ENCODE measurements around the gene NAGA. TPM values are rescaled to one million over a fixed set of nuclear protein-coding genes. Genes with fewer than 3 reads are reported as not detected.
"Not testable (repeated sequence)": the region's sequence is repeated elsewhere in the genome, so short reads cannot be mapped to it uniquely, and the experiment has no call there.

Gene NAGA
- polyA plus RNA-seq (2013): 13.4 and 13.8 TPM in 2 replicates

DNA sequence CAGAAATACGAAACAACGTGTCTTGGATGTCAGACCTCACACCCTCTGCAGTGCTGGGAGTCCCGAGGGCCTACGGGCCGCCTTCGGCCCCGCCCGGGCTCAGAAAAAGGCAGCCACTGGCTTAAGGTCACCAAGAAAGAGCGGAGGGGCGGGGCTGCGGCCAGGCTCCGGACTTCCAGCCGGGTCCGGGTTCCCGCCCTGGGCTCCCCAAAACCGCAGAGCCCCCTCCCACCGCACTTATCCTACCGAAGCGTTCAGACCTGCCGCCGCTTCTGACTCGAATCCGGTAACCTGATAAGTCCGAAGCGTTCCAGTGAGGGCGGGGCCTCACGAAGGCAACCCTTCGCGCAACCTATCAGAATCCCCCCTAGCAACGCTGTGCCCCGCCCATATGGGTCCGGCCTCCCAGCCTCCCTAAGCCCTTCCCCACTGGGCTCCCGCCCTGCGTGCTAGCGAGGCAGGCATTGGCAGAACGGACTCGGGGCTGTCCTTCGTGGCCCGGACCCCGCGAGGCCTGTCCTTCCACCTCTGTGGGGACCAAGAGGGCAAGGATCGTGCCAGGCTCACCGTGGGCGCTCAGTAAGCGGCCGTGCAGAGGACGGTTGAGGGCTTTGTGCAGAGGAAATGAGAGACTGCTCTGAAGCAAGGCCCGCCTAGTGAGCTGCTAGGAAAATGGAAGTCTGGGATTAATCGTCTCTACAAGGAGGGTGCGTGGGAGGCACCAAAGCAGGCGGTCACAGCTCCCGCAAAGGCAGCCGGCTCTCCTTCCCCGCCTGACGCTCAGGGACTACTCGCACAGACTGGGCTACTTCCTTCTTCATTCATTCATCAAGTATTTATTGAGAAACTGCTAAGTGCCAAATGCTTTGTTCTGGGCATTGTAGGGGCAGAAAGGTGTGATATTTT, at the start of gene NAGA:
NAGA (minus strand) TSS at position 296 of the 906 bp plus-strand sequence. CDS start 515 bp downstream, outside the sequence.
- Histone ChIP-seq H3K14ac (ENCODE audit: low read length) (peak within 1 kb of the TSS; percentile 82), H3K79me2 (ENCODE audit: control insufficient read depth, insufficient read depth, low read length, poor library complexity) (peaks cover 5% of the 10 kb centered on the region), H3K4me3 (ENCODE audit: low read depth, low read length) (peak within 1 kb of the TSS; percentile 66), H3K18ac (ENCODE audit: low read length) (peak within 1 kb of the TSS; percentile 87), H3K4me2 (ENCODE audit: low read length) (peak within 1 kb of the TSS; percentile 77), H3K23ac (ENCODE audit: low read length) (no peak within 1 kb of the TSS), H3K9ac (ENCODE audit: low read length) (peak within 1 kb of the TSS; percentile 18), H3K9me3 (ENCODE audit: insufficient read depth, low read depth, low read length) (peaks cover 1% of the 10 kb centered on the region), H4K91ac (ENCODE audit: low read depth, low read length) (peak within 1 kb of the TSS; percentile 70), H2AK5ac (ENCODE audit: low read length) (peak within 1 kb of the TSS; percentile 15), H3K4ac (ENCODE audit: low read depth, low read length) (peak within 1 kb of the TSS; percentile 19), H4K12ac (ENCODE audit: low read depth, low read length) (peak within 1 kb of the TSS; percentile 96), H3K27ac (ENCODE audit: low read depth, low read length) (peak within 1 kb of the TSS; percentile 2), H3K79me1 (ENCODE audit: low read length) (peaks cover 8% of the 10 kb centered on the region), H2AFZ (ENCODE audit: insufficient read depth, low read length, poor library complexity) (peak within 1 kb of the TSS; percentile 91), H3K27me3 (ENCODE audit: insufficient read depth, low read length) (no peaks in the 10 kb centered on the region), H3K4me1 (ENCODE audit: control insufficient read depth in 1 of 2, insufficient read depth in 2 of 2, low read length in 2 of 2) (peaks cover 6 to 14% of the 10 kb centered on the region in 2 experiments), H2BK120ac (ENCODE audit: insufficient read depth, low read length, poor library complexity) (peak within 1 kb of the TSS; percentile 77), H2BK12ac (ENCODE audit: low read length) (no peak within 1 kb of the TSS), H4K8ac (ENCODE audit: low read depth, low read length) (peak within 1 kb of the TSS; percentile 96), H2BK5ac (ENCODE audit: low read depth, low read length, poor library complexity) (peak within 1 kb of the TSS; percentile 76), H3K36me3 (ENCODE audit: control insufficient read depth in 1 of 2, insufficient read depth in 2 of 2, low read length in 2 of 2) (peaks cover 4 to 8% of the 10 kb centered on the region in 2 experiments)
- DNase-seq: peak; percentile 93 to 97
- WGBS (ENCODE audit: extremely low coverage, insufficient coverage, insufficient read length): no CpG with 5 or more reads among the region's 56 CpGs

DNA sequence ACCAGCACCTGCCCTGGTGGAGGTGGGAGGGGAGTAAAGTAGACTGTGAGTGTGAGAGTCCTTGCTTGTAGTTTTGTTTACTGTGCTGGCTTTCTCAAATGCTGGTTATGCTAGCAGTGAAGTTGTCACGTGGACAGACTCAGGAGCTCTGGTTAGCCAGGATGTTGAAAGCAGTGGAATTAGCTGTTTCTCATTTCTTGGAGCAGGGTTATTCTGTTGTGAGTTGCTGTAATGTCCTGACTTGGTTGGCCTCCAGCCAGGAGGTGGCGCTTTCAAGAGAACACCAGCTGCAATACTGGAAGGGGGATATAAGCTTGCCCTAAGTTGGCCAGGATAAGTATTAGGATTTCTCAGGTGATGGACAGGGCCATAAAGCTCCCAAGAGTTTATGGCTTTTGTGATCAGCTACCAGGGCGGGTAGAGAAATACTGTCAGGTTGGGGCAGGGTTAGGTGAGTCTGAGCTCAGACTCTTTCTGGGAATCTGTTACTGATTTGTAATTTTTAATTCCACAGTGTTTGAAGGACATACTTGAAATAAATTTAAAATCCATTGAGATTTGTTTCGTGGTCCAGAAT, 46.3 kb upstream of the NAGA start:
- Histone ChIP-seq H2AK5ac (ENCODE audit: low read length) (no peak overlapping the region), H3K18ac (ENCODE audit: low read length) (no peak overlapping the region), H3K4me2 (ENCODE audit: low read length) (no peak overlapping the region), H4K91ac (ENCODE audit: low read depth, low read length) (no peak overlapping the region), H2BK12ac (ENCODE audit: low read length) (no peak overlapping the region), H3K79me1 (ENCODE audit: low read length) (no peaks in the 10 kb centered on the region), H3K4ac (ENCODE audit: low read depth, low read length) (no peak overlapping the region), H3K4me1 (ENCODE audit: control insufficient read depth in 1 of 2, insufficient read depth in 2 of 2, low read length in 2 of 2) (no peaks in the 10 kb centered on the region), H2BK5ac (ENCODE audit: low read depth, low read length, poor library complexity) (no peak overlapping the region), H2AFZ (ENCODE audit: insufficient read depth, low read length, poor library complexity) (no peak overlapping the region), H3K14ac (ENCODE audit: low read length) (no peak overlapping the region), H3K4me3 (ENCODE audit: low read depth, low read length) (no peak overlapping the region), H3K23ac (ENCODE audit: low read length) (no peak overlapping the region), H3K36me3 (ENCODE audit: control insufficient read depth in 1 of 2, insufficient read depth in 2 of 2, low read length in 2 of 2) (no peaks in the 10 kb centered on the region), H3K9ac (ENCODE audit: low read length) (no peak overlapping the region), H4K12ac (ENCODE audit: low read depth, low read length) (no peak overlapping the region), H3K27me3 (ENCODE audit: insufficient read depth, low read length) (no peaks in the 10 kb centered on the region), H4K8ac (ENCODE audit: low read depth, low read length) (no peak overlapping the region), H3K79me2 (ENCODE audit: control insufficient read depth, insufficient read depth, low read length, poor library complexity) (no peaks in the 10 kb centered on the region), H3K27ac (ENCODE audit: low read depth, low read length) (no peak overlapping the region), H2BK120ac (ENCODE audit: insufficient read depth, low read length, poor library complexity) (no peak overlapping the region), H3K9me3 (ENCODE audit: insufficient read depth, low read depth, low read length) (peaks cover 8% of the 10 kb centered on the region)
- no peak for DNase-seq
- WGBS (ENCODE audit: extremely low coverage, insufficient coverage, insufficient read length): no CpG with 5 or more reads among the region's 4 CpGs

DNA sequence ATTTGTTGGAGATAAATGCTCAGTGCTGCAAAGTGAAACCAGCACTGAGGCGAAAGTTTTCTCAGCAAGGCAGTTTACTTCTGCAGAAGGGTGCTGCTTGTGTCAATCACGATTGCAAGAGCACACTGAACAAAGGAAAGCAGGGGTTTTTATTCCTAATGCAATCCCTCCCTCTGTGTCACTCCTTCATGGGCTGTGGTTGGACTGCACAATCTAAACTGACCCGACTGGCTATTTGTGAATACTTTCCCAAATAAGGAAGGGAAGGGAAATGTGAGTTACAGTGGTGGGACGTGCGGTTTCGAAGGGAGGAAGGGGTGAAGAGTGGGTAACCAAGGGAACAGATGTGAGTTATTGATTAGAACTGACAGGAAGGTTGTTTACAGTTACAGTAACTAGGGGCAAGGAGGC, 44.8 kb upstream of the NAGA start:
- not testable (repeated sequence) for H4K91ac ChIP-seq (ENCODE audit: low read depth, low read length); H2AK5ac ChIP-seq (ENCODE audit: low read length); H2BK5ac ChIP-seq (ENCODE audit: low read depth, low read length, poor library complexity); H2BK120ac ChIP-seq (ENCODE audit: insufficient read depth, low read length, poor library complexity); H3K18ac ChIP-seq (ENCODE audit: low read length); H3K79me1 ChIP-seq (ENCODE audit: low read length); H4K12ac ChIP-seq (ENCODE audit: low read depth, low read length); H3K23ac ChIP-seq (ENCODE audit: low read length); H3K14ac ChIP-seq (ENCODE audit: low read length); H3K27me3 ChIP-seq (ENCODE audit: insufficient read depth, low read length); H3K27ac ChIP-seq (ENCODE audit: low read depth, low read length); H3K79me2 ChIP-seq (ENCODE audit: control insufficient read depth, insufficient read depth, low read length, poor library complexity); H3K9me3 ChIP-seq (ENCODE audit: insufficient read depth, low read depth, low read length); H4K8ac ChIP-seq (ENCODE audit: low read depth, low read length); H2BK12ac ChIP-seq (ENCODE audit: low read length); DNase-seq; H3K4ac ChIP-seq (ENCODE audit: low read depth, low read length); H2AFZ ChIP-seq (ENCODE audit: insufficient read depth, low read length, poor library complexity); H3K36me3 ChIP-seq (ENCODE audit: control insufficient read depth in 1 of 2, insufficient read depth in 2 of 2, low read length in 2 of 2); H3K4me1 ChIP-seq (ENCODE audit: control insufficient read depth in 1 of 2, insufficient read depth in 2 of 2, low read length in 2 of 2); H3K9ac ChIP-seq (ENCODE audit: low read length); H3K4me3 ChIP-seq (ENCODE audit: low read depth, low read length); H3K4me2 ChIP-seq (ENCODE audit: low read length)
- WGBS (ENCODE audit: extremely low coverage, insufficient coverage, insufficient read length): 100% methylated on average over 3 of the region's 6 CpGs

DNA sequence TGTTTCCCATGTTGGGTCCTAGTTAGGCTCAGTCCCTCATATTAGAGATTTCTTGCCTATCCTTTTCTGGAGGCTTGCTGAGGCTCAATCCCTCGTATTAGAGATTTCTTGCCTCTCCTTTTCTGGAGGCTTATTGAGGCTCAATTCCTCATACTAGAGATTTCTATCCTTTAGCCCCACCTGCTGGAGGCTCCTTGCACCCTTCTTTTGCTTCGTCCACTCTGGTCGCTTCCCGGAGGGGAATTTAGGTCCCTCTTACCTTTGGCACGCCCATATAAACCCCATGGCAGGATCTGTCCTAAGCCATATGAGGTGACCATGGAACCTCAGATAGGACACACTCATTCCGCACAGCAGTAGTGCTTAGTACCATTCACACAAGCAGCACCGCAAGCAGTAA, 44.1 kb upstream of the NAGA start:
- no peaks in the 10 kb centered on the region for H3K4me1 ChIP-seq (ENCODE audit: control insufficient read depth in 1 of 2, insufficient read depth in 2 of 2, low read length in 2 of 2)
- H3K9me3 ChIP-seq (ENCODE audit: insufficient read depth, low read depth, low read length): peaks cover 8% of the 10 kb centered on the region
- H3K36me3 ChIP-seq (ENCODE audit: control insufficient read depth in 1 of 2, insufficient read depth in 2 of 2, low read length in 2 of 2): no peaks in the 10 kb centered on the region
- no peak overlapping the region for H2BK5ac ChIP-seq (ENCODE audit: low read depth, low read length, poor library complexity)
- no peak overlapping the region for H3K9ac ChIP-seq (ENCODE audit: low read length)
- H3K18ac ChIP-seq (ENCODE audit: low read length): no peak overlapping the region
- no peak overlapping the region for H4K12ac ChIP-seq (ENCODE audit: low read depth, low read length)
- H3K4me2 ChIP-seq (ENCODE audit: low read length): no peak overlapping the region
- H3K27ac ChIP-seq (ENCODE audit: low read depth, low read length): no peak overlapping the region
- no CpG with 5 or more reads among the region's 7 CpGs for WGBS (ENCODE audit: extremely low coverage, insufficient coverage, insufficient read length)
- H3K4ac ChIP-seq (ENCODE audit: low read depth, low read length): no peak overlapping the region
- DNase-seq: peak; percentile 11 to 64
- H2BK120ac ChIP-seq (ENCODE audit: insufficient read depth, low read length, poor library complexity): no peak overlapping the region
- H4K91ac ChIP-seq (ENCODE audit: low read depth, low read length): no peak overlapping the region
- no peak overlapping the region for H2AFZ ChIP-seq (ENCODE audit: insufficient read depth, low read length, poor library complexity)
- H3K79me1 ChIP-seq (ENCODE audit: low read length): no peaks in the 10 kb centered on the region
- H3K14ac ChIP-seq (ENCODE audit: low read length): no peak overlapping the region
- H3K23ac ChIP-seq (ENCODE audit: low read length): no peak overlapping the region
- no peak overlapping the region for H3K4me3 ChIP-seq (ENCODE audit: low read depth, low read length)
- no peak overlapping the region for H2AK5ac ChIP-seq (ENCODE audit: low read length)
- H2BK12ac ChIP-seq (ENCODE audit: low read length): no peak overlapping the region
- no peaks in the 10 kb centered on the region for H3K27me3 ChIP-seq (ENCODE audit: insufficient read depth, low read length)
- H3K79me2 ChIP-seq (ENCODE audit: control insufficient read depth, insufficient read depth, low read length, poor library complexity): no peaks in the 10 kb centered on the region
- H4K8ac ChIP-seq (ENCODE audit: low read depth, low read length): no peak overlapping the region
